GM10266 (cell line): ENCODE results near the gene KRT79.

ENCODE experiments used
- DNase-seq: peaks from one replicate; pipeline ENCODE4 v3.0.0; 2012; ENCODE audit errors: extremely low spot score
- CTCF ChIP-seq: IDR thresholded peaks from 2 replicates; pipeline ENCODE4 v1.5.1; 2012; ENCODE audit warnings: mild to moderate bottlenecking, low read depth; ENCODE audit not compliant: control insufficient read depth, insufficient read depth; ENCODE audit errors: missing control alignments

The KRT79 gene

DNA sequence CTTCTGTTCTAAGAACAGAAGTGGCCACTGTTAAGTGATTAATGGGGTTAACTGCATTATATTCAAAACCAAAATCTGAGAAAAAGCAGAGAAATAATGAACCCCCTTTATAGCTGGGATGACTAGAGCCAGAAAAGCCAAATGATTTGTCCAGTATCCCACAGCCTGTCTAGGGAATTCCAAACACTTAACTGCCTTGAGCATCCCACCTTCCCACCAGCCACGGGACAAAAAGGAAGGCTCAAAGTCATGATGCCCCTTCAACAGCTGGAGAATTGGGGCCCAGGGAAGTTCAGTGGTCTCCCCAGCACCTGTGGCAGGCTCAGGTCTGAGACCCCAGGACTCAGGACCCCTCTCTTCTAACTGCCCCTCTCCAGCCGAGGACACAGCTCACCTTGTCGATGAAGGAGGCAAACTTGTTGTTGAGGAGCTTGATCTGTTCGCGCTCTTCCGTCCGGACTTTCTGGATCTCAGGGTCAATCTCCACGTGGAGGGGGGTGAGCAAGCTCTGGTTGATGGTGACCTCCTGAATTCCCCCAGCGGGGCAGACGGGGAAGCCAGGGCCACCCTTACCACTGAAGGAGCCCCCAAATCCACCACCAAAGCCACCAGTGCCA is 20.8 kb downstream of the KRT79 start:
- no peak for DNase-seq
- no peak for TF ChIP-seq CTCF

- TF ChIP-seq CTCF = no peak
- no peak for DNase-seq
Observed at GRCh38 chr12:52812749-52813148, 21.4 kb downstream of the KRT79 start.

- no peak for DNase-seq
- no peak for TF ChIP-seq CTCF
Observed at GRCh38 chr12:52812073-52812400, 22.1 kb downstream of the KRT79 start.

GRCh38 chr12:52811191-52812072 is 22.7 kb downstream of the KRT79 start:
- TF ChIP-seq CTCF = no peak

DNA sequence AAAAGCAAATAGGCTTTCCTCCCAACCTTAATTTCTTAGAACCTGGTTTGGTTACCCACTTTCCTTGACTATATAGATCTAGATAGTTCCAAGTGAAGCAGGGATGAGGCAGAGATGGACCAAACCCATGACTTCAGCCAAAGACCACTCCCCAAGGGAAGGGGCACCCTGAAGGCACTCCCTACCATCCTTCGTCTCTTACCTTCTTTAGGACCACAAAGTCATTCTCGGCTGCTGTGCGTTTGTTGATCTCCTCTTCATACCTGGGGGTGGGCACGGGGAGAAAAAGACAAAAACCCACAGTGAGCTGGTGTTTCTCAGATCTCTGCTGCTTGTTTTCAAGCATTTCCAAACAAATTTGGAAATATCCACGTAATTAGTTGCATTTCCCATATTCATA is 23.6 kb downstream of the KRT79 start:
- DNase-seq = no peak
- no peak for TF ChIP-seq CTCF

More at GRCh38 chr12:52811191-52812072, 22.7 kb downstream of the KRT79 start:
- no peak for DNase-seq

- no peak for DNase-seq
- no peak for TF ChIP-seq CTCF
Observed at GRCh38 chr12:52809166-52809565, 24.9 kb downstream of the KRT79 start.

GRCh38 chr12:52808573-52809160 is 25.4 kb downstream of the KRT79 start:
- TF ChIP-seq CTCF = no peak
- no peak for DNase-seq
